Left lobe of liver (tissue), 2 donors: Measurements from ENCODE around the gene ZNF710. TPM values are rescaled to one million over a fixed set of nuclear protein-coding genes. Genes with fewer than 3 reads are reported as not detected.
"Not testable (repeated sequence)": the region's sequence is repeated elsewhere in the genome, so short reads cannot be mapped to it uniquely, and the experiment has no call there.

Experiments used
- ATAC-seq: fragments of 200-7000 bp; cut with Tn5 transposase; one replicate; pipeline ENCODE4 v1.9.1; 2020; ENCODE audit warnings: mild to moderate bottlenecking, moderate library complexity
- DNase-seq: peaks from one replicate; pipeline ENCODE4 v3.0.0-alpha.2; 2020; ENCODE audit warnings: low spot score
- total RNA-seq: library from RNA; stranded (reverse); gene quantifications from one replicate; pipeline ENCODE4 v1.2.1, GENCODE V29; 2021
- donor health status: DM: no; HTN: no; CAD: no; lungs with moderate emphysema.
- donor health status: DM: no; HTN: yes; CAD: no.

The ZNF710 gene, protein sequence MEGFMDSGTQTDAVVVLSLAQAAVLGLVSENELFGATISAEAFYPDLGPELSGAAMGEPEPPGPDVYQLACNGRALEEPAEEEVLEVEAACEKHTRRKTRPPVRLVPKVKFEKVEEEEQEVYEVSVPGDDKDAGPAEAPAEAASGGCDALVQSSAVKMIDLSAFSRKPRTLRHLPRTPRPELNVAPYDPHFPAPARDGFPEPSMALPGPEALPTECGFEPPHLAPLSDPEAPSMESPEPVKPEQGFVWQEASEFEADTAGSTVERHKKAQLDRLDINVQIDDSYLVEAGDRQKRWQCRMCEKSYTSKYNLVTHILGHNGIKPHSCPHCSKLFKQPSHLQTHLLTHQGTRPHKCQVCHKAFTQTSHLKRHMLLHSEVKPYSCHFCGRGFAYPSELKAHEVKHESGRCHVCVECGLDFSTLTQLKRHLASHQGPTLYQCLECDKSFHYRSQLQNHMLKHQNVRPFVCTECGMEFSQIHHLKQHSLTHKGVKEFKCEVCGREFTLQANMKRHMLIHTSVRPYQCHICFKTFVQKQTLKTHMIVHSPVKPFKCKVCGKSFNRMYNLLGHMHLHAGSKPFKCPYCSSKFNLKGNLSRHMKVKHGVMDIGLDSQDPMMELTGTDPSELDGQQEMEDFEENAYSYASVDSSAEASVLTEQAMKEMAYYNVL
- 6.7 TPM for total RNA-seq

DNA sequence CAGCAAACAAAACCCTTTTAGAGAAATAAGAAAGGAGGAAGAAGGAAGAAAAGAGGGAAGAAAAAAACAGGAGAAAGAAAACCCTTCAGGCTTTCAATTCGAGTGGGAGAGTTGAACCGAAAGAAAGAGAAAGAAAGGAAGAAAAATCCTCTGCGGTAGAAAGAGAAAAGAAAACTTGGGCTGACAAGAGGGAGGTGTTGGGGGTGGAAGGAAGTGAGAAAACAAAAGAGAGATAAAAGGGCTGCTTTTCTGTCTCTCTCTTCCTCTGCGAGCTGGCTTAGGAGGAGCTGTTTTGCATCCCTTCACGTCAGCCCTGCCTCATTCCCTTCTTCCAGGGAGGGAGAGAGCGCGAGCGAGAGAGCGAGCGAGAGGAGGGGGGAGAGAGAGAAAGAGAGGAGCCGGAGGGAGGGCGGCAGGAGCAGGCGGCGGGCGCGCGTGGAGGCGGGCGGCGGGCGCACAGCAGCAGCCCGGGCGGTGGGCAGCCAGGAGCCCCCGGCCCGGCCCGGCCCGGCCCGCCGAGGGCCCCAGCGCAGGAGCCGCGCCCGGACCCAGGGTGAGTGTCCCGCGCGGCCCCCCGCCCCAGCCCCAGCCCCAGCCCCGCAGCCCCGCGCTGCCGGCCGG lies at the start of gene ZNF710:
ZNF710 (plus strand) TSS at position 263 of the 621 bp plus-strand sequence. CDS start 65,814 bp downstream, outside the sequence.
- ATAC-seq, result peak; percentile 30
- DNase-seq, result no peak

DNA sequence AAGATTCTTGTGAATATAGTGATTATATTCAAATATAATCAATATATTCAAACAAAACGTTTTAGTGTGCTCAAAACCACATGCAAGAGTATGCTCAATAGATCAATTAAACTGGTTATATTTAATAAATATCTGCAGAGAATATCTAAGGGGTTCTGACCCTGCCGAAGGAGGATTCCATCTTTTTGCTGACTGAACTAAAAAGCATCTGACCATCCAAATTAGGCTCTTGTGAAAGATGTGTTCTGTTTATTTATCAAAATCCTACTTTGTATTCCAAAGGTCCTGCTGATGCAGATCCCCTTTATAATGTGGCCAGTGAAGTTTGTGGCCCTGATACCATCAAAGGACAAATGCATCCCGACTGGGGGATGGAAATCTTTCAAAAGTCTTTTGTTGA lies 46.6 kb upstream of the ZNF710 start:
- ATAC-seq, result no peak
- no peak for DNase-seq

DNA sequence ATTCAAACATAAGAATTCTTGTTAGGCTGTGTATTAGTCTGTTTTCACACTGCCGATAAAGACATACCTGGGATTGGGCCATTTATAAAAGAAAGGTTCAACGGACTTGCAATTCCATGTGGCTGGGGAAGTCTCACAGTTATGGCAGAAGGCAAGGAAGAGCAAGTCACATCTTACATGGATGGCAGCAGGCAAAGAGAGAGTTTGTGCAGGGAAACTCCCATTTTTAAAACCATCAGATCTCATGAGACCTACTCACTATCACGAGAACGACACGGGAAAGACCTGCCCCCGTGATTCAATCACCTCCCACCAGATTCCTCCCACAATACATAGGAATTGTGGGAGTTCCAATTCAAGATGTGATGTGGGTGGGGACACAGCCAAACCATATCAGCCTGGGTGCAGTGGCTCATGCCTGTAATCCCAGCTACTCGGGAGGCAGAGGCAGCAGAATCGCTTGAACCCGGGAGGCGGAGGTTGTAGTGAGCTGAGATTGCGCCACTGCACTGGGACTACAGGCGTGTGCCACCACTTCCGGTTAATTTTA lies 45.6 kb upstream of the ZNF710 start:
- not testable (repeated sequence) for DNase-seq, ATAC-seq

DNA sequence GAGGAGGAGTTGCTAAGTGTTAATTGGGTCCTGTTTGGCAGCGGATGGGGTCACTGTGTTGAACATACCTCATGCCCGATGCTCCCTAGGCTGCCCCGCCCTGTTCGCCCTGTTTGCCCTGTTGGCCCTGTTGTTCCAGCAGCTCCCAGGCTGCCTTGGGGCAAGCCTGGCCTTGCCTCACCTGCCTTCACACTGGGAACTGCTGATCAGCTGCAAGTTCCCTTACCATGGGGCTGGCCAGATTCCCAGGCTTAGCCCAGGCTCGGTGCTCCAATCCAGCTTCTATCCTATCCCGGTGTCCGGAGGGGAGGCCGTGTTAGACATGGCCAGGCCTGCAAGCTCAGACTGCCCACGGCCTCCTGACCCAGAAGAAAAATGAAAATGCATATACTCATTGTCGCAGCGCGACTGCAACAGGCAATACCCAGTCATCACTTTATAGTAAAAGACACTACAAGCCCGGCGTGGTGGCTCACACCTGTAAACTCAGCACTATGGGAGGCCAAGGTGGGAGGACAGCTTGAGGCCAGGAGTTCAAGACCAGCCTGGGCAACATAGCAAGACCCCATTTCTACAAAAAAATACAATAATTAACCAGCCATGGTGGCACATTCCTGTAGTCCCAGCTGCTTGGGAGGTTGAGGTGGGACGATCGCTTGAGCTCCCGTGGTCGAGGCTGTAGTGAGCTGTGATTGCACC lies 42.9 kb upstream of the ZNF710 start:
- ATAC-seq, result peak; percentile 95
- peak; percentile 78 for DNase-seq

DNA sequence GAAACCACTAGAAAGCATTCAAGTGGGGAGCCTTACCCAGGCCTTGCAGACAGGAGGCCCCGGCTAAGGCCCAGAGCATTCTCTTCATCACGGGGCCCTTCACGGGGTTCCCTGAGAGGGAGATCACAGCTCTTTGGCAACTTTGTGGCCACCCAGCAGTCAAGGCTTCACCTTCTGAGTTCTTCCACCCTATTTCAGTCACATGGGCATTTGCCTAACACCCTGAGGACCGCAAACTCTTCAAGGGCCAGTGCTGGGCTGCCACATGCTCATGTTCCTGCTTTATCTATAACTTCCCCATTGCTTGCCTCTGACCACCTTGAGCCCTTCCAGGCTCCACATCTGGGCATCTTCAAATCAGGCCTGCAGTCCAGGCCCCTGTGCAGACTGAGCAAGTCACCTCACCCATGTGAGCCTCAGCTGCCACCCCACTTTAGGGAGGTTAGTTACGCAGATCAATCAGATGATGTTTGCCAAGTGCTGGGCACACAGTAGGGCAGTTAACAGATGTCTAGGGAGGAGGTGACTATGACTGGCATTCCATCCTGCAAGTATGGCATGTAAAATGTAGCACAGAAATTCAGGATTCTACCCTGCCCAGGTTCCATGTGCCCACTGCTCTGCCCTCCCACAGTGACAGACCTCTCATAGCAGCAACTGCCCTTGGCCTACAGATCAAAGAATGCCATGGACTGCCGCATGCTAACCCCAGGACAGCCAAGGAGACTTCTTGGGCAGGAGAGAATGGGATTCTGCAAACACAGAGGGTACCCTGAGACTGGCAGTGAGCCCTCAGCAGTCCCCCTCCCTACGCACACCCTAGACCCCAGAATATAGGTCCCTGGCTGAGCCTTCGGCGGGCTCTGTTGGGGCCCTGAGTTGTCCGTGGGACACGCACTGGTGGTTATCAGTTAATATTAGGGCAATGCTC lies 37.6 kb upstream of the ZNF710 start:
- ATAC-seq (peak; percentile 23), DNase-seq (no peak)

DNA sequence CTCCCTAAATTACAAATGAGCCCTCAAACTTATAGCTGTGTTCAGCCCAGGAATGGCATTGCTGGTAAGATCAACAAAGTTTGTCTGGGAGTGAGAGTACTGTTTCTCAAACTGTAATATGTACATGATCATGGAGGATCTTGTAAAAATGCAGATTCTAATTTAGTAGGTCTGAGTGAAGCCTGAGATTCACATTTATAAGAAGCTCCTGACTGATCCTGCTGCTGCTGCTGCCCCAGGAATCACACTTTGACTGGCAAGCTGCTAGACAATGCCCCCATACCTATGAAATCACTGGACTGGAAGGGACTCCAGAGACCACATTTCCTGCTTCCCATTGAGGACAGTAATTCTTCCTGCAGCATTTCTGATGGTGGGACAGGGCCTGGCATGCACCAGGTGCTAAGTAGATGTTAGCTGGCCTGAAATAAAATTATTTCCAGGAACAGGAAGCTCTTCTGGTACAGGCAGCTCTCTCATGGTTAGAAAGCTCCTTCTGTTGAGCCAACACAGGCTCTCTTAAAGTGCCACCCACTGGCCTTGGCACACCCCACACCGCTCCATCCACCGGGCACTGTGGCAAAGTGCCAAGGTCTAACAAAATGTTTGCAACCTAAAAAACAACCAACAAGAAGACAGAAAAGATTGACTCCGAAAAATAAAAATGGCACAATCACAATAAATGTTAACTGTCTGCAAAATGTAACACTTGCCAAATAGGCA lies 36.7 kb upstream of the ZNF710 start:
- DNase-seq, result no peak
- peak; percentile 44 for ATAC-seq

DNA sequence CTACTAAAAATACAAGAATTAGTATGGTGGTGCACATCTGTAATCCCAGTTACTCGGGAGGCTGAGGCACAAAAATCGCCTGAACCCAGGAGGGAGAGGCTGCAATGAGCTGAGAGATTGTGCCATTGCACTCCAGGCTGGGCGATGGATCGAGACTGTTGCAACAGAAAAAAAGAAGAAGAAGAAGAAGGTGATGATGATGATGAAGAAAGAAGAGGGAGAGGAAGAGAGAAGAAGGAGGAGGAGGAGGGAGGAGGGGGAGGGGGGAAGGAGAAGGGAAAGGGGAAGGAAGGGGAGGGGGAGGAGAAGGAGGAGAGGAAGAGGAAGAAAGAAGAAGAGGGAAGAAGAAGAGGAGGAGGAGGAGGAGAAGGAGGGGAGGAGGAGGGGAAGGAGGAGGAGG lies 33.2 kb upstream of the ZNF710 start:
- ATAC-seq (no peak), DNase-seq (no peak)

DNA sequence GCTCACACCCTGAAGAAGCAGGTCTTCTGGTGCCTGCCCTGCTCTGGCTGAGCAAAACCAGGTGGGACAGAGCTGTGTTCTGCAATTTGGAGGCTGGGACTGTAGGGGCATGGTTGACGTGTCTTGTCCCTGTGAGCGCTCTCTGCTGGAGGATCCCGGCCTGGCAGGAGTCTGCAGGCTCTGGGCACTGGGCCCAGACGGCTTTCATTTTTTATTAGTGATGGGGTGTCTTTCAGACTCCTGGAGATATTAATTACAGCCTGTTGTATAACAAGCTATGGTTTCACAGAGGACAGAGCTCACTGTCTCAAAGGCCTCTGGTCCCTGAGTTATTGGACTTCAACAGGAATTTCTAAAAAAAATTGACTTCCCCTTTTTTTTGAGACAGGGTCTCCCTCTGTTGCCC lies 29.5 kb upstream of the ZNF710 start:
- ATAC-seq, result peak; percentile 94

DNA sequence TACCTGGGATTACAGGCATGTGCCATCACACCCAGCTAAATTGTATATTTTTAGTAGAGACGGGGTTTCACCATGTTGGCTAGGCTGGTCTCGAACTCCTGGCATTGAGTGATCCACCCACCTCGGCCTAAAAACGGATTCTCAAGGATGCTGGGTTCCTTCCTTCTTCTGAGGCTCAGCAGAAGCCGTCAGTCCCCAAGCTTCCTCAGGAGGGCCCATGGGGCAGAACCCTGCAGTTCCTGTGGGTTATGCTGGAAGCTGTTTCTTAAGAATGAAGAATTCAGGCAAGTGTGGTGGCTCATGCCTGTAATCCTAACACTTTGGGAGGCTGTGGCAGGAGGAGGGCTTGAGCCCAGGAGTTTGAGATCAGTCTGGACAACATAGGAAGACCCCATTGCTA lies 29.0 kb upstream of the ZNF710 start:
- ATAC-seq, result no peak
- no peak for DNase-seq

More for the DNA sequence above, 29.5 kb upstream of the ZNF710 start:
- peak; percentile 55 for DNase-seq

DNA sequence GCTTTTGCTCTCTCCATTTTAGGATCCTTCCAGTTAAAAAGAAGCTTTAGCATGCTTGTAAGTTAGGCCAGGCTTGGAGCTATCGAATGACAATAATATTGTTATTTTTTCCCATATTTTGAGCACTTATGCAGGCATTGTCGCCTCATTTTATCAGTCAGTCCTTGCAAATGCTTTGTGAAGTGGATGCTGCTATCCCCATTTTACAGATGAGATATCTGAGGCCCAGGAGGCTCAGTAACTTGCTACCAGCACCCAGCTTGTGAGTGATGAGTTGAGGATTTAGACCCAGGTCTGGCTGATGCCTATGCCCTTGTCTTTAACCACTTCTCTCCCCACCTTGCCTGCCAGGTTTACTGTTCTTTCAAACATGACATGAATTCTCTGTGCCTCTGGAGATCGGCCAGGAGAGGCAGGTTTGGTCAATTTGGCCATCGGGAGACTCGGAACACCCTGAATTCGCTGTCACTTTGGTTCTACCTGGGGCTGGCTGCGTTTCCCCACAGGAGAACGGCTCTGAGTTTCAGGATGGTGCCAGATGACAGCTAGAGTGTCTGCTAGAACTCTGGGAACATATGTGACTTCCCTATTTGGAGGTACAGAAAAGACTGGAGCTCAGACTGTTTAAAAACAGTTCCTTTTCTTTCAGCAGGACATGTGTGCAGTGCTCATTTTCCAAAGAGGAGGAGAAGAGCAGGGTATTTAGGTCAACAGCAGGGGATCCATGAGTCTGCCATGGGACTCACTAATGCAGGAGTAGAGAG lies 25.5 kb upstream of the ZNF710 start:
- ATAC-seq, result peak; percentile 26
- DNase-seq, result no peak

DNA sequence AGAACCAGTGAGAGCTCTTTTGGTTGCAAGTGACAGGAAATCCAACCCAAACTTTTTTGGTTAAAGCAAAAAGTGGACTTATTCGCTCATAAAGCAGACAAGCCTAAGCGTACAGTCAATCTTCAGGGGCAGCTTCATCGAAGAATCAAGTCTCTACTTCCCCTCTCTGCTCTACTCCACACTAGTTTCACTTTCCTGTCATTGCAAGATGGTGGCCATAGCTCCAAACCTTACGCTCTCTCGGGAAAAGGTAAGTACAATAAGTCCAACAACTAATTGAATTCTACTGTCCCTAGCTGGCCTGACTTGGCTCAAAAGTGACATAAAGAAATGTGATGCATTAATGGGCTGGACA lies 24.9 kb upstream of the ZNF710 start:
- no peak for ATAC-seq

DNA sequence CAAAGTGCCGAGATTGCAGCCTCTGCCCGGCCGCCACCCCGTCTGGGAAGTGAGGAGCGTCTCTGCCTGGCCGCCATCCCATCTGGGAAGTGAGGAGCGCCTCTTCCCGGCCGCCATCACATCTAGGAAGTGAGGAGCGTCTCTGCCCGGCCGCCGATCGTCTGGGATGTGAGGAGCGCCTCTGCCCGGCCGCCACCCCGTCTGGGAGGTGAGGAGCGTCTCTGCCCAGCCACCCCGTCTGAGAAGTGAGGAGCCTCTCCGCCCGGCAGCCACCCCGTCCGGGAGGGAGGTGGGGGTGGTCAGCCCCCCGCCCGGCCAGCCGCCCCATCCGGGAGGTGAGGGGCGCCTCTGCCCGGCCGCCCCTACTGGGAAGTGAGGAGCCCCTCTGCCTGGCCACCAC lies 23.3 kb upstream of the ZNF710 start:
- ATAC-seq, DNase-seq: not testable (repeated sequence)

More for the DNA sequence above, 24.9 kb upstream of the ZNF710 start:
- DNase-seq, result no peak

DNA sequence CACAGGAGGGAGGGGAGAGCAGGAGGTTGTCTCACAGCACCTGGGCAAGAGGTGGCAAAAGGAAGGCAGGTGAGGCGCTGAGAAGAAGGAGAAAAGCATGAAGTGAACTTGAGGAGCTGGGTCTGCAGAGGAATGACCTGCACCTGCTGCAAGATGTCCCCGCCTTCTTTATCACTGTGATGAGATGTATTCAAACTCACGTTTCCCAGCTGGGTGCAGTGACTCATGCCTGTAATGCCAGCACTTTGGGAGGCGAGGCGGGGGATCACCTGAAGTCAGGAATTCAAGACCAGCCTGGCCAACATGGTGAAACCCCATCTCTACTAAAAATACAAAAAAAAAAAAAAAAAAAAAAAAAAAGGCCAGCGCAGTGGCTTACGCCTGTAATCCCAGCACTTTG lies 22.2 kb upstream of the ZNF710 start:
- ATAC-seq (no peak), DNase-seq (no peak)

DNA sequence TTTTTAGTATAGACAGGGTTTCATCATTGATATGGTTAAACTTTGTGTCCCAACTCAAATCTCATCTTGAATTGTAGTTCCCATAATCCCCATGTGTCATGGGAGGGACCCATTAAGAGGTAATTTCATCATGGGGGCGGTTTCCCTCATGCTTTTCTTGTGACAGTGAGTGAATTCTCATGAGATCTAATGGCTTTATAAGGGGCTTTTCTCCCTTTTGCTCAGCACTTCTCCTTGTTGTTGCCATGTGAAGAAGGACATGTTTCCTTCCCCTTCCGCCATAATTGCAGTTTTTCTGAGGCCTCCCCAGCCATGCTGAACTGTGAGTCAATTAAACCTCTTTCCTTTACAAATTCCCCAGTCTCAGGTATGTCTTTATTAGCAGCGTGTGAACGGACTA lies 20.2 kb upstream of the ZNF710 start:
- no peak for ATAC-seq
- no peak for DNase-seq

DNA sequence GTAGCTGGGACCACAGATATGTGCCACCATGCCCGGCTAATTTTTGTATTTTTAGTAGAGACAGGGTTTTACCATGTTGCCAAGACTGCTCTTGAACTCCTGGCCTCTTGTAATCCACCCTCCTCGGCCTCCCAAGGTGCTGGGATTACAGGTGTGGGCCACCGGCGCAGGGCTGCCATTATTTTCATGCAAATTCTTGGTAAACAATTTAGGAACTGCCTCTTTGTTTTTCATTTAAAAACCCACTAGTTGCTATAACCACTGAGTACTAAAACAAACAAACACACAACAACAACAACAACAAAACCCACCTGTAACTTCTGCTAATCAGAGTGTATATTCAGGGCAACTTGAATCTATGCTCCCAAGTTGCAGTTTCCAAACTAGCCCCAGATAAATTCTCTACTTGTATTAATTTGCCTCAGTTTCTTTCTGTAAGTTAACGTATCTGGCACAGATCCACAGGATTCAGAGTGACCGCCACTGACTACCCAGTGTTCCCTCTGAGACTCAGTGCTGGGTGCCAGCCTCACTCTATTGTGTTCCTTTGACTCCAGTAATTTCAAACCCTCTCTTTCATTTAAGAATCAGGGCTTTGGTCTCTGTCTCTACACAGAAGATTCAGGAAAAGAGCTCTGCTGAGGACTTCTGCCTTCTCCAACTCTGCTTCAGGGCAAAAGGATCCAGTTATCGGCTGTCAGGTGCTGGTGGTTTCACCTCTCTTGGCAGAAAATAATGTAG lies 18.6 kb upstream of the ZNF710 start:
- DNase-seq (no peak), ATAC-seq (no peak)

DNA sequence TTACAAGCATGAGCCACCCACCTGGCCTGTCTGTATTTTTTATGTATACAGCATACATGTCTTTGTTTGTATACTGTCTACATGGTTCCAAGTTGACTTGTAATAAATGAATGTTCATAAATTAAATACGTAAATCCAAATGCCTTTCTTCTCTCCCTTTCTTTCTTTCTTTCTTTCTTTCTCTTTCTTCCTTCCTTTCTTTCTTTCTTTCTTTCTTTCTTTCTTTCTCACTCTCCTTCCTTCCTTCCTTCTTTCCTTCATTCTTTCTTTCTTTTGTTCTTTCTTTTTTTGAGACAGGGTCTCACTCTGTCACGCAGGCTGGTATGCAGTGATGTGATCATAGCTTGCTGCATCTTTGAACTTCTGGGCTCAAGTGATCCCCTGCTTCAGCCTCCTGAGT lies 17.1 kb upstream of the ZNF710 start:
- ATAC-seq (no peak), DNase-seq (no peak)

DNA sequence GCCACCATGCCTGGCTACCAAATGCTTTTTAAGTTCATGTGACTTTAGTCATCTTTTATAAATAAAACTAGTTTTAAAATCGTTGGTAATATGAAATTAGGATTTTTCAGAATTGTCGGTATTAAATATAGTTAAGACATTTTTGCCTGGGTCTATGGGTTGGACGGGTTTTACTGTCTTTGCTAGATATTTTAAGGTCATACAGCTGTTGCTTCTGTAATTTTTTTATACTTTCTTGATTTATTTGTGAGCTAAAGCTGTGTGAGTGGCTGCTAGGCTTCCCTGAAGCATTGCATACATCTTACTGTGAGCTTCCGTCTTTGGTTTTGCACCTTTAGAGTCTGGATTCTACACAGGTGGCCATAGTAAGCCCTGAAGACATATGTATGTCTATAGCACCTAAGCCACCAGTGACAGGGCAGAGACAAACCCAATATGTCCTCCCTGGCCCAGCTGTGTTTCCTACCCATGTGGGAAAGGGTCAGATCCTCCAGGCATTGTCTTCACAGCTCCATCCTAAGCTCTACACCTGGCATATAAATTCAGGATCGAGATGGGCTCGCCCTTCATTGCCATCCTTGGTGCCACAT lies 16.6 kb upstream of the ZNF710 start:
- ATAC-seq, result no peak

More for the DNA sequence above, 16.6 kb upstream of the ZNF710 start:
- DNase-seq, result no peak
